Measurements from ENCODE around the gene EIF4G3.
A peak's percentile ranks its signal among the peaks of the same experiment; 100 is the strongest.

The EIF4G3 gene

DNA sequence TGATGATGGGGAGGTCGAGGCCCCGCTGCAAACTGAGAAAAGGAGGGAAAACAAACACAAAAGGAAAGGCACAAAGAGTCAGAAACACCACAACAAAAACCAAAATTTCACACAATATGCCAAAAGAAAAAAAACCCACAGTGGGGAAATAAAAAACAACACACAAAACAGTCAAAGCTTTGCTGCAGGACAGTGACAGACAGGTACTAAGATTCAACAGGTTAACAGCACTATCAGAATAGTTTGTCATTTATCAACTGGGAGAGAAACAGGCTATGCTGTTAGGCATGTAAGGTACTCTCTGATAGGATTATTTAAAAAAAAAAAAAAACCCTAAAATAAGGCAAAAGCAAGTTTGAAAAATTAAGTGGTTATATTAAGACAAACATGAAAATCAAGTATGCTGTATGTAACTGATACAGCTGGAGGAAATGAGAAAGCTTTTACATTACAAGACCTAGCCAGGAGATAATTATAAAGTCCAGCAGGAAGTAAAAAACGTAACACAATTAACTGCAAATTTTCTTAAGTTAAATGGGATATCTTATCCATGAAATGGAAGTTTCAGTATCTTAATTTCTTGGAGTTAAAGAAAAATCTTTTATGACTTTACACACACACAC lies 179.0 kb downstream of the EIF4G3 start:
- no peak overlapping the region for H3K4me3 ChIP-seq (ENCODE audit: low read depth, low read length)
- TF ChIP-seq, protein P1, sequence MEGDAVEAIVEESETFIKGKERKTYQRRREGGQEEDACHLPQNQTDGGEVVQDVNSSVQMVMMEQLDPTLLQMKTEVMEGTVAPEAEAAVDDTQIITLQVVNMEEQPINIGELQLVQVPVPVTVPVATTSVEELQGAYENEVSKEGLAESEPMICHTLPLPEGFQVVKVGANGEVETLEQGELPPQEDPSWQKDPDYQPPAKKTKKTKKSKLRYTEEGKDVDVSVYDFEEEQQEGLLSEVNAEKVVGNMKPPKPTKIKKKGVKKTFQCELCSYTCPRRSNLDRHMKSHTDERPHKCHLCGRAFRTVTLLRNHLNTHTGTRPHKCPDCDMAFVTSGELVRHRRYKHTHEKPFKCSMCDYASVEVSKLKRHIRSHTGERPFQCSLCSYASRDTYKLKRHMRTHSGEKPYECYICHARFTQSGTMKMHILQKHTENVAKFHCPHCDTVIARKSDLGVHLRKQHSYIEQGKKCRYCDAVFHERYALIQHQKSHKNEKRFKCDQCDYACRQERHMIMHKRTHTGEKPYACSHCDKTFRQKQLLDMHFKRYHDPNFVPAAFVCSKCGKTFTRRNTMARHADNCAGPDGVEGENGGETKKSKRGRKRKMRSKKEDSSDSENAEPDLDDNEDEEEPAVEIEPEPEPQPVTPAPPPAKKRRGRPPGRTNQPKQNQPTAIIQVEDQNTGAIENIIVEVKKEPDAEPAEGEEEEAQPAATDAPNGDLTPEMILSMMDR (IDR thresholded peaks at IDR 0.05; ENCODE audit: low read depth, low read length) = no peak
- no peak for DNase-seq (ENCODE audit: low read depth, low spot score)
- in situ Hi-C loops (cut with HindIII; ENCODE audit: low sequenced_read_pairs) = no loop called here

DNA sequence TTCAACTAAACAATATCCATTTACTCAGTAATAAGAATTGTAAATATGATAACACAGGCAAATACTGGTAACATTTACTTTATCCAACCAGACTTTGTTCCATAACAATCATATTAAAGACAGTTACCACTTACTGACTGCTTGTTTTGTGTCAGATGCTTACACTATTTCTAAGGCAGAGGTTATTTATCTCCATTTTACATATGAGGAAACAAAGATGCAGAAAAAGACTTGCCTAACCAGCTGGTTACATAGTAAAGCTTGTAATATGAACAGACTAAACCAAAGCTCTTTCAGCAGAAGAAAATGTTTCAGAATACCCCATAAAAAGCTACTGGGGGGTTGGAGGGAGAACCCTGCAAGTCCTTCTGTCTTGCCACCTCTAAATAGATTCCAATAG lies 180.1 kb downstream of the EIF4G3 start:
- TF ChIP-seq, protein P1 (IDR thresholded peaks at IDR 0.05; ENCODE audit: low read depth, low read length) = no peak
- no peak overlapping the region for H3K4me3 ChIP-seq (ENCODE audit: low read depth, low read length)
- no peak for DNase-seq (ENCODE audit: low read depth, low spot score)
- in situ Hi-C loops (cut with HindIII; ENCODE audit: low sequenced_read_pairs) = no loop called here

DNA sequence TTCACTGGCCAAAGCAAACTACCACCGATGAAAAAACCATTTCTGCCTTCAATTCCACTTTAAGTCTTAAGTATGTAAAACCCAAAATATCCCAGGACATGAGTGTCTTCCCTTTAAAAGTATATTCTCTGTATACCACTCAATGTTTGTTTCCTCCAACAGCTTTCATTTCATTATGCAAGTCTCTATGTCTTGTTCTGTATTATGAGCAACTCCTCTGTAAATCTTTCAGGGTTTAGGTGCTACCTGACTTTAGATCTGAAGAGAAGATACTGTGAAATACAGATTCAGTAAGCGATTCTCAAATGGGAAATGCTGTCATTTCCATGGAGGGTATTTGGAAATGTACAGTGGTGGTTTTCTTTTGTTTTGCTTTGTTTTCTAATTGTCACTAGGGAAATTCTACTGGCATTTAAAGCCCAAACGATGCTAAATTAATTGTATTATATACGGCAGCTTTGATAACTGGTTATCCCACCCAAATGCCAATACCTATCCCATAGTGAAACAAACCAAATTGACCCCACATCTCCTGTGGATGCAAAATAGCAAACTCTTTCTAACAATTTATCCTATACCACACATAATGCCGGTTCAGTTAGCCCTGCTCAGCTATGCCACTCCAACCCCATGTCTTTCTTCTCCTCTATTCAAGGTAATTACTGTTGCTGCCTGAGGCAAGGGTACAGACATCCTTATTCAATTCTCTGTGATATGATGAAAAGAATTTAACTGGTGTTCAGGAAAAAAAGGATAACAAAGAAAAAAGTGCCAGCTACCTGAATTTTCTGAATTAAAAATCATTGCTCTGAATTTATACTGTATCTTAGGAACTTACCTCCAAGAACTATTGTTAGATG lies 182.8 kb downstream of the EIF4G3 start:
- TF ChIP-seq, protein P1 (IDR thresholded peaks at IDR 0.05; ENCODE audit: low read depth, low read length) = no peak
- DNase-seq (ENCODE audit: low read depth, low spot score) = no peak
- H3K4me3 ChIP-seq (ENCODE audit: low read depth, low read length) = no peak overlapping the region
- in situ Hi-C loops (cut with HindIII; ENCODE audit: low sequenced_read_pairs) = no loop called here

GRCh38 chr1:20992322-20993056 lies 184.2 kb downstream of the EIF4G3 start:
- TF ChIP-seq, protein P1 (IDR thresholded peaks at IDR 0.05; ENCODE audit: low read depth, low read length) = no peak
- in situ Hi-C loops (cut with HindIII; ENCODE audit: low sequenced_read_pairs) = no loop called here
- DNase-seq (ENCODE audit: low read depth, low spot score) = peak; percentile 16
- no peak overlapping the region for H3K4me3 ChIP-seq (ENCODE audit: low read depth, low read length)

DNA sequence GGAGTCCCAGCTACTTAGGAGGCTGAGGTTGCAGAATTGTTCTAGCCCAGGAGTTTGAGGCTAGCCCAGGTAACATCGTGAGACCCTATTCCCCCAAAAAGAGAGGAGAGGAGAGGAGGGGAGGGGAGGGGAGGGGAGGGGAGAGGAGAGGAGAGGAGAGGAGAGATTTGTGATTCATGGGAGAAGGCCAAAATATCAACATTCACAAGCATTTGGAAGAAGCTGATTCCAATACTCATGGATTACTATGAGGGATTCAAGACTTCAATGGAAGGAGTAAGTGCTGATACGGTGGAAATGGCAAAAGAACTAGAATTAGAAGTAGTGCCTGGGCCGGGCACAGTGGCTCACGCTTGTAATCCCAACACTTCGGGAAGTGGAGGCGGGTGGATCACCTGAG lies 187.8 kb downstream of the EIF4G3 start:
- DNase-seq (ENCODE audit: low read depth, low spot score) = no peak
- in situ Hi-C loops (cut with HindIII; ENCODE audit: low sequenced_read_pairs) = no loop called here
- H3K4me3 ChIP-seq (ENCODE audit: low read depth, low read length) = no peak overlapping the region
- TF ChIP-seq, protein P1 (IDR thresholded peaks at IDR 0.05; ENCODE audit: low read depth, low read length) = no peak
